C4-2B (cell line): ENCODE data around the gene ANKRD55.

Experiments
- H3K27ac ChIP-seq: fragments of 450-650 bp; 2 replicates; pipeline ENCODE4 v1.5.1; 2017
- ZFX ChIP-seq: fragments of 450-650 bp; IDR thresholded peaks from 2 replicates; pipeline ENCODE4 v1.6.1; 2017
- TF ChIP-seq, protein P1 (sequence below): fragments of 450-650 bp; conservative IDR thresholded peaks from 2 replicates; pipeline ENCODE4 v1.5.1; 2017; ENCODE audit warnings: mild to moderate bottlenecking

Gene ANKRD55

DNA sequence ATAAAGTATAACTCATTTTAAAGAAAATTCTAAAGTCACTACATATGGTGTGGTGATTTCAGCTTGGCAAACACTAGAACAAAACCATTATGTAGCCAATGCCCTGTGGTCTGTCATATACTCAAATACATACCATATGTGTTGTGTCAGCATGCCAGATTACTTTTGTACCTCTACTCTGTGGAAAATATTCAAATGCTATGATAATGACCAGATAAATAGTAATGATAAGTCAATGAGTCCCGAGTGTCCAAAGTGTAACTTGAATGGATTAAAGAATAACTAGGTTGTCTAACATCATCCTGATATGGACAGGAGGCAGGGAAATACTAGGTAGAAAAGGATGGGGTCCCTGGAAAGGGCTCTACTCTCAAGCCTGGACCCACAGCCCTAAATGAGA, 180.4 kb downstream of the ANKRD55 start:
- TF ChIP-seq, protein P1, sequence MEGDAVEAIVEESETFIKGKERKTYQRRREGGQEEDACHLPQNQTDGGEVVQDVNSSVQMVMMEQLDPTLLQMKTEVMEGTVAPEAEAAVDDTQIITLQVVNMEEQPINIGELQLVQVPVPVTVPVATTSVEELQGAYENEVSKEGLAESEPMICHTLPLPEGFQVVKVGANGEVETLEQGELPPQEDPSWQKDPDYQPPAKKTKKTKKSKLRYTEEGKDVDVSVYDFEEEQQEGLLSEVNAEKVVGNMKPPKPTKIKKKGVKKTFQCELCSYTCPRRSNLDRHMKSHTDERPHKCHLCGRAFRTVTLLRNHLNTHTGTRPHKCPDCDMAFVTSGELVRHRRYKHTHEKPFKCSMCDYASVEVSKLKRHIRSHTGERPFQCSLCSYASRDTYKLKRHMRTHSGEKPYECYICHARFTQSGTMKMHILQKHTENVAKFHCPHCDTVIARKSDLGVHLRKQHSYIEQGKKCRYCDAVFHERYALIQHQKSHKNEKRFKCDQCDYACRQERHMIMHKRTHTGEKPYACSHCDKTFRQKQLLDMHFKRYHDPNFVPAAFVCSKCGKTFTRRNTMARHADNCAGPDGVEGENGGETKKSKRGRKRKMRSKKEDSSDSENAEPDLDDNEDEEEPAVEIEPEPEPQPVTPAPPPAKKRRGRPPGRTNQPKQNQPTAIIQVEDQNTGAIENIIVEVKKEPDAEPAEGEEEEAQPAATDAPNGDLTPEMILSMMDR = no peak
- TF ChIP-seq ZFX = no peak

GRCh38 chr5:56050551-56051255, 182.4 kb downstream of the ANKRD55 start:
- H3K27ac ChIP-seq = no peak overlapping the region
- TF ChIP-seq ZFX = no peak
- TF ChIP-seq, protein P1 = no peak

More for the DNA sequence above, 180.4 kb downstream of the ANKRD55 start:
- no peak overlapping the region for H3K27ac ChIP-seq
